Right atrium auricular region (tissue), 2 donors: Measurements from ENCODE around the gene CASP4. TPM values are rescaled to one million over a fixed set of nuclear protein-coding genes. Genes with fewer than 3 reads are reported as not detected.

Experiments
- DNase-seq: peaks from one replicate; pipeline ENCODE4 v3.0.0-alpha.2; 2019; ENCODE audit warnings: low spot score
- H3K27ac ChIP-seq, 2 donors: fragments of 200-600 bp; sonication (generic); 1 replicate in 1 of 2; 2 replicates in 1 of 2; pipeline ENCODE4 v1.5.1; 2016 to 2019
- H3K27me3 ChIP-seq, 2 donors: fragments of 200-600 bp; sonication (generic); one replicate each; pipeline versions ENCODE4 v1.5.1 to v1.6.0; 2017 to 2019
- H3K36me3 ChIP-seq: fragments of 200-600 bp; sonication (generic); one replicate; pipeline ENCODE4 v1.5.1; 2016
- H3K4me1 ChIP-seq, 2 donors: fragments of 200-600 bp; sonication (generic); one replicate each; pipeline versions ENCODE4 v1.5.1 to v1.6.0; 2017 to 2019
- H3K4me3 ChIP-seq, 2 donors: fragments of 200-600 bp; sonication (generic); 1 replicate in 1 of 2; 2 replicates in 1 of 2; pipeline ENCODE4 v1.5.1; 2017 to 2019; ENCODE audit warnings: mild to moderate bottlenecking in 1 of 2, moderate library complexity in 1 of 2
- H3K9me3 ChIP-seq, 2 donors: fragments of 200-600 bp; sonication (generic); one replicate each; pipeline ENCODE4 v1.5.1; 2019
- total RNA-seq, 2 donors: library from RNA; depleted of rRNA; stranded (reverse); fragments of >200 nt; gene quantifications; one replicate each; pipeline ENCODE4 v1.1.0, GENCODE V29; 2016
- TF ChIP-seq, protein P1 (sequence below), 2 donors: fragments of 200-600 bp; sonication (generic); IDR thresholded peaks; one replicate each; pipeline ENCODE4 v1.5.1; 2019; ENCODE audit warnings: antibody characterized with exemption in 2 of 2

CASP4 gene
- total RNA-seq, 2 donors from 2014 or later = 22.4 to 39.4 TPM

DNA sequence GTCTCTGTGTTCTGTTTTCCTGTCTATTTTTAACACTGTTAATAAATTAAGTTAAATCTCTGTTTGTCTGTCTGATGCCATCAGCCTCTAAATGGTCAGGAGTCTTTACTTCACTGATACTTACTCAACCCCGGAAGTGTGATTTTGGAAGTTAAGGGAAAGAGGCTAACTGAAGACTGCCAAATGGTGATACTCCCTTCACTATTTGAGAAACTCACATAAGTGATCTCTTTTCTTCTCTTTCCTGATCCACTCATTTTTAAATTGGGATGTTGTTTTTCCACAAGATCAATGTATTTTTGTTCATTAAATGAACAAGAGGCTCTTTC, 69.7 kb downstream of the CASP4 start:
- no peaks in the 10 kb centered on the region for H3K27me3 ChIP-seq
- H3K9me3 ChIP-seq = no peaks in the 10 kb centered on the region
- peak overlapping the region; percentile 32 to 37 for H3K4me3 ChIP-seq
- no peak for DNase-seq
- no peaks in the 10 kb centered on the region for H3K36me3 ChIP-seq
- H3K4me1 ChIP-seq = peaks cover 0 to 12% of the 10 kb centered on the region in 2 donors
- H3K27ac ChIP-seq = peak overlapping the region; percentile 66 to 81
- TF ChIP-seq, protein P1, sequence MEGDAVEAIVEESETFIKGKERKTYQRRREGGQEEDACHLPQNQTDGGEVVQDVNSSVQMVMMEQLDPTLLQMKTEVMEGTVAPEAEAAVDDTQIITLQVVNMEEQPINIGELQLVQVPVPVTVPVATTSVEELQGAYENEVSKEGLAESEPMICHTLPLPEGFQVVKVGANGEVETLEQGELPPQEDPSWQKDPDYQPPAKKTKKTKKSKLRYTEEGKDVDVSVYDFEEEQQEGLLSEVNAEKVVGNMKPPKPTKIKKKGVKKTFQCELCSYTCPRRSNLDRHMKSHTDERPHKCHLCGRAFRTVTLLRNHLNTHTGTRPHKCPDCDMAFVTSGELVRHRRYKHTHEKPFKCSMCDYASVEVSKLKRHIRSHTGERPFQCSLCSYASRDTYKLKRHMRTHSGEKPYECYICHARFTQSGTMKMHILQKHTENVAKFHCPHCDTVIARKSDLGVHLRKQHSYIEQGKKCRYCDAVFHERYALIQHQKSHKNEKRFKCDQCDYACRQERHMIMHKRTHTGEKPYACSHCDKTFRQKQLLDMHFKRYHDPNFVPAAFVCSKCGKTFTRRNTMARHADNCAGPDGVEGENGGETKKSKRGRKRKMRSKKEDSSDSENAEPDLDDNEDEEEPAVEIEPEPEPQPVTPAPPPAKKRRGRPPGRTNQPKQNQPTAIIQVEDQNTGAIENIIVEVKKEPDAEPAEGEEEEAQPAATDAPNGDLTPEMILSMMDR (IDR thresholded peaks at IDR 0.05) = no peak

DNA sequence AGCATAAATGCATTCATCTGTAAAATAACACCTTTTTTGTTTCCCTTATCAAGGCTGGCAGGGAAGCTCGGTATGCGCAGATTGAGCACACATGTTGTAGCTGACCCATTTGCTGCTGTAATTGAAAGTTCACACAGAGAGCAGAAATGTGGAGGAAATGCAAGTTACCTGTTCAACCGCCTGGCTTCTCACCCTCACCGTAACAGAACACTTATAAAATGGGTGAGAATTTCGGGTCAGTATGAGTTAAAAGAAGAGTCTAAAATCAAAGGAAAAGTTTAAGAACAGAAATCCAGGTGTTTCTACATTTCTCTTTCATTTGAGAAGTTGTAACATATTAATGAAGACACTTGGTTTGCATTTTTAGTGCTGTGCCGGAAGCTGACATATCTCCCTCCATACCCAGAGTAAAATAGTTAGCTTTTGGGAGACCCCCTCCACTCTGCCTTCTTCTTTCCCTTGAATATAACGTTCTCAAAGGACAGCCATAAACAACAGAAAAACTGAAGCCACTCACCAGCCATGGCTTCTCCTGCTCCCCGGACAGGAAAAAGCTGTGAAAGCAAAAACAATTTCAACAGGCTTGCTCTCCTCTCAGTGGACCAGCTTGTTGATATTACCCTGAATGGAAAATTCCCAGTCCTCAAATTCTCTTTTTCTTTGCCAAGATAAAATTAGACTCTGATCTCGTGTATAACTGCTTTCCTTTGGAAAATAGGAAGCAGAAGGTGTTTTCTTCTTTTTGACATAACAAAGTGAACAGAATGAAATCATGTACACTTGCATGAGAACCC, 70.3 kb downstream of the CASP4 start, which contains the start of gene CASP12:
Gene CASP12, minus strand, starts transcription at position 570 of the 794 bp plus-strand sequence.
- no peak for DNase-seq
- TF ChIP-seq, protein P1 (IDR thresholded peaks at IDR 0.05) = no peak
- Histone ChIP-seq H3K27me3 (no peaks in the 10 kb centered on the region), H3K9me3 (no peaks in the 10 kb centered on the region), H3K4me3 (peak within 1 kb of the TSS; percentile 32 to 37), H3K4me1 (peaks cover 0 to 12% of the 10 kb centered on the region in 2 donors), H3K27ac (peak within 1 kb of the TSS; percentile 66 to 81), H3K36me3 (no peaks in the 10 kb centered on the region)

DNA sequence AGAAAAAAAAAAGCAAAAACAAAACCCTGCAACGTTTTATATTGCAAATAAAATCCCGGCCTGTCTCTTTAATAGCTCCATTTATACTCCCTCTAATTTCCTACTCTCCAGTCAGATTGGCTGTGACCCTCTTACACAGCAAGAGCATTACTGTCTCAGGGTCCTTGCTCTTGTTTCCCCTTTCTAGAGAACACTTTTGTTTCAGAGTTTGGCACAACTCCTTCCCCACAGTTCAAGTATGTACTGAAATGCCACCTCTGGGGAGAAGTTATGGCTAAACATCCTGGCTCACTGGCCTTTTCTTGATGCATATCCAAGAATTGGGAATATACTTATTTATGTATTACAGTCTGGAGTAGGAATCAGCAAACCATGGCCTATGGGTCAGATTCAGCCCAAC, 72.7 kb downstream of the CASP4 start:
- Histone ChIP-seq H3K27me3 (no peaks in the 10 kb centered on the region), H3K9me3 (no peaks in the 10 kb centered on the region), H3K27ac (peak overlapping the region in 1 of 2 donors; percentile 13), H3K4me1 (peaks cover 0 to 12% of the 10 kb centered on the region in 2 donors), H3K4me3 (no peak overlapping the region), H3K36me3 (no peaks in the 10 kb centered on the region)
- TF ChIP-seq, protein P1 (IDR thresholded peaks at IDR 0.05) = no peak
- DNase-seq = no peak

DNA sequence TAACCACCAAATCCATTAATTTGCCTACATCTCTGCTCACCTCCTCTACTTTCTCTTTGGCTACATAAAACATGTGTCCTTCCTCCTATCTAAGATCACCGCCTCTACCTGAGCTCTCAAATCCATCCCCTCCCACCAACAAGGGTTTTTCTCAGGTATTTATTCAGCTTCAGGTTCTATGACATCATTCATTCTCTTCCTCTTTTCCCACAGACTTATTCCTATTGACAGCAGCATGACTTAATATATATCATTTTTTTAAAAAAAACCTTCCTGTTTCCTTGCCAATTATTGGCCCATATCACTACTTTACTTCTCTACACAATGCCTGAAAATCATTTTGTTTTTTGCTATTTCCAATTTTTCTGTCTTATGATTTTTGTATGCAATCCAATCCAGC, 74.5 kb downstream of the CASP4 start:
- H3K36me3 ChIP-seq = no peaks in the 10 kb centered on the region
- no peak overlapping the region for H3K4me3 ChIP-seq
- H3K27me3 ChIP-seq = no peaks in the 10 kb centered on the region
- no peaks in the 10 kb centered on the region for H3K9me3 ChIP-seq
- H3K27ac ChIP-seq = no peak overlapping the region
- peaks cover 0 to 12% of the 10 kb centered on the region in 2 donors for H3K4me1 ChIP-seq
- DNase-seq = no peak
- TF ChIP-seq, protein P1 (IDR thresholded peaks at IDR 0.05) = no peak

Other genes with a start within 250 kb of the CASP4 start
- gene CASP12, start 70.1 kb downstream of the CASP4 start, total RNA-seq = 1 to 10 TPM in 1 of 2 donors, not detected in 1; 2.9 TPM
- gene CASP5, start 54.6 kb upstream of the CASP4 start, total RNA-seq = not detected
- gene CASP1, start 66.6 kb upstream of the CASP4 start, total RNA-seq = 1 to 10 TPM; 6.1 to 8.8 TPM
- 1 to 10 TPM; 1.6 to 5.8 TPM for gene CARD16, start 76.8 kb upstream of the CASP4 start, total RNA-seq
- not detected for gene CARD18, start 171.2 kb upstream of the CASP4 start, total RNA-seq